GM19025 (cell line): ENCODE data around the gene FZR1.

ENCODE experiments used
- ATAC-seq: cut with Tn5 transposase; IDR thresholded peaks from one replicate; pipeline ENCODE4 v1.9.1; 2021; ENCODE audit warnings: mild to moderate bottlenecking, low read depth, moderate library complexity; ENCODE audit not compliant: unreplicated experiment

Gene FZR1

DNA sequence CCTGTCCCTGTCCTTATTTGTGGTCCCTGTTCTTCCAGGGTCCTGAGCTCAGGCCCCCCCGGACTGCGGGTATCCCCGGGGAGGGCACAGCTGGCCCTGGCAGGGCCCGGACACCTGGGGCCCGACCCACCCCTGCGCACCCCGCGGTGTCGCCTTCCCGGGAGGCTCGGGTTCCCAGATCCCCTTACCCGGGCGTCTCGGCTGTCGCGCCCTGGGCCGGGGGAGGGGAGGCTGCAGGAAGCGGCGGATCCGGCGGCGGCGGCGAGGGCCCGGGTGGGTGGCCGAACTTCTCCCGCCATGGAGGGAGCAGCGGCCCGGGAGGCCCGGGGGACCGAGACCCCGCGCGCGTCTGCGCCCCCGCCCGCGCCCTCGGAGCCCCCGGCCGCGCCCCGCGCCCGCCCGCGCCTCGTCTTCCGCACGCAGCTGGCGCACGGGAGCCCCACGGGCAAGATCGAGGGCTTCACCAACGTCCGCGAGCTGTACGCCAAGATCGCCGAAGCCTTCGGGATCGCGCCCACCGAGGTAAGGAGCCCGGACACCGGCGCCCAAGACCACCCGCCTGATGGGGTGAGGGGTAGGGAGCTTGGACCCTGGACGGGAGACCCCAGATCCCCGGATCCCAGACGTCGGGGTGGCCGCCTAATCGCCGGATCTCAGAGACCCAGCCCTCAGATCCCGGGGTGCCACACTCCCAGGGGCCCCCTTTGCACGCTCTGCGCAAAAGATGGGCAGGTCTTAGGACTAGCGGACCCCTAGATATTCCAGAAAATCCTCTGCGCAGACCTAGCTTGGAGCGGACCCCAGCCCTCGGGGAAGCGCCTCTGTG, 79.4 kb downstream of the FZR1 start, which contains the start of gene GIPC3:
TSS of gene GIPC3 (plus strand) at position 178 of the 826 bp plus-strand sequence. CDS start at position 298, 120 bp downstream.
- no peak for ATAC-seq

DNA sequence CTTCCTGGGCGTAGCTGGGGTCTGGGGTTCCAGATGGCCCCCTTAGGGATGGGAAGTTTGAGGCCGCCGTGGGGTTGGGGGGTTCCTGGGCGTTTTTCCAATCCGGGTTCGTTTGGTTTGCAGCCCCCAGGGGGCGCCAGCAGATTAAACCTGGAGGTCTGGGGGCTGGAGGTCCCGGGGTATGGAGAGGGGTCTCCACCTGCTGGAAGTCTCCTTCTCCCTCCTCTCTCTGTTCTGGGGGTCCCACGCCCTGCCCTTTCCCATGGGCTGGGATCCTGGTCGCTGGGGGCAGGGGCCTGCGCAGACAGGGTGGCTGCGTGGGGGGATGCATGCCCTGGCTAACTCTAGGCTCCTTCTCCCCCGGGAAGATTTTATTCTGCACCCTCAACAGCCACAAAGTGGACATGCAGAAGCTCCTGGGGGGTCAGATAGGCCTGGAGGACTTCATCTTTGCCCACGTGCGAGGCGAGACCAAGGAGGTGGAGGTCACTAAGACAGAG, 80.1 kb downstream of the FZR1 start:
- no peak for ATAC-seq

DNA sequence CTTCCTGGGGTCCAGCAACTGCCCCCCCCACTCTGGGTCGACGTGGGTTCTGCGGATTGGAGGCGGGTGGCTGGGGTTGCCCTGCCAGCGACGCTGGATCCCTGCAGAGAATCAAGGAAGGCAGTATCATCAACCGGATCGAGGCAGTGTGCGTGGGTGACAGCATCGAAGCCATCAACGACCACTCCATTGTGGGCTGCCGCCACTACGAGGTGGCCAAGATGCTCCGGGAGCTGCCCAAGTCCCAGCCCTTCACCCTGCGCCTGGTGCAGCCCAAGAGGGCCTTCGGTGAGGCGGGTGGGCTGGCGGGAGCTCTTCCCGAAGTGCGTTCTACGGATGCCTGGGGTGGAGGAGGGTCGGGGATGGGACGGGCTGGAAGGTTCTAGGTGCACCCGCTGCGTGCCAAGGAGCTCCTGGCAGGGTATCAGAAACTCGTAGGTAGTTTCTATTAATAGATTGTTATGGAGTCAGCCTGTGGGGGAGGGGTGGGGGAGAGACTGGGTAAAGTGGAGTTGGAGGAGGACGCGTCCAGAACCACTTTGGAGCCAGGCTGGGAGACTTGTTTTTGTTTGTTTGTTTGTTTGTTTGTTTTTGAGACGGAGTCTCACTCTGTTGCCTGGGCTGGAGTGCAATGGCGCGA, 80.7 kb downstream of the FZR1 start:
- no peak for ATAC-seq
